IPS-NIHi7 (cell line): ENCODE data around the gene BAZ1B.
A peak's percentile ranks its signal among the peaks of the same experiment; 100 is the strongest.
"Not testable (repeated sequence)": the region's sequence is repeated elsewhere in the genome, so short reads cannot be mapped to it uniquely, and the experiment has no call there.

Experiments
- DNase-seq: peaks from one replicate; pipeline ENCODE4 v3.0.0; 2012; ENCODE audit warnings: mixed read lengths; ENCODE audit errors: extremely low spot score

The BAZ1B gene

GRCh38 chr7:73541722-73542121, 19.6 kb upstream of the BAZ1B start:
- no peak for DNase-seq

GRCh38 chr7:73539709-73540108, 17.6 kb upstream of the BAZ1B start:
- DNase-seq: no peak

GRCh38 chr7:73538510-73538909, 16.4 kb upstream of the BAZ1B start:
- not testable (repeated sequence) for DNase-seq

DNA sequence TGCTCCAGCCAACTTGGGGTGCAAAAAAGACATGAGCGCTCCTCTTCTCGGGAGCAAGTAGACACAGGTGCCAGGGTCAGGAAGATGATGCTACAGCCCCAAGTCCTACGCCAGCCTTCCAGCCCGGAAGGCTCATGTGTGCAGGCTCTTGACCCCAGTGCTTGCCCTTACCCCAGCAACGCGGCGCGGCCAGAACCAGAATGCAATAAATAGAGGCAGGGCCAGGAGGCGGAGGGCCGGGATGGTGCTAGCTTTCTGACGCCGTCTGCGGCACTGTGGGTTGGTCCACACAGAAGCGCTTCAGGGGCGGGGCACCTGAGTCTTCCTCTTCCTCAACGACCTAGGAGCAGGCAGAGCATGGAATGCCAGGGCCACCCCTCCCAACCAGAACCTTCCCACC, 15.0 kb upstream of the BAZ1B start:
- no peak for DNase-seq

- DNase-seq: no peak
Observed at GRCh38 chr7:73536479-73536878, 14.4 kb upstream of the BAZ1B start.

GRCh38 chr7:73535918-73536317, 13.8 kb upstream of the BAZ1B start:
- DNase-seq: not testable (repeated sequence)

- no peak for DNase-seq
Observed at GRCh38 chr7:73533742-73534141, 11.6 kb upstream of the BAZ1B start.

- DNase-seq: no peak
Observed at GRCh38 chr7:73532224-73532623, 10.1 kb upstream of the BAZ1B start.

DNA sequence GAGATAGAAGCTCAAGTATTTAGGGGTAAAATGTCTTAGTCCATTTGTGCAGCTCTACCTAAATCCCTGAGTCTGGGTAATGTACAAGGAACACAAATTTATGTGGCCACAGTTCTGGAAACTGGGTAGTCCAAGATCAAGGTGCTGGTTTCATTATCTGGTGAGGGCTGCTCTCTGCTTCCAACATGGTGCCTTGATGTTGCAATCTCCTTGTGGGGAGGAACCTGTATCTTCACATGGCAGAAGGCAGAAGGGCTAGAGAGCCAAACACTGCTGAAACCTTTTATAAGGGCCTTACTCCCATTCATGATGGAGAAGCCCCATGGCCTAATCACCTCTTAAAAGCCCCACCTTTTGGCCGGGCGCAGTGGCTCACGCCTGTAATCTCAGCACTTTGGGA, 8.7 kb upstream of the BAZ1B start:
- no peak for DNase-seq

- DNase-seq: no peak
Observed at GRCh38 chr7:73526896-73527821, 5.1 kb upstream of the BAZ1B start.

- not testable (repeated sequence) for DNase-seq
Observed at GRCh38 chr7:73526158-73526494, 4.0 kb upstream of the BAZ1B start.

DNA sequence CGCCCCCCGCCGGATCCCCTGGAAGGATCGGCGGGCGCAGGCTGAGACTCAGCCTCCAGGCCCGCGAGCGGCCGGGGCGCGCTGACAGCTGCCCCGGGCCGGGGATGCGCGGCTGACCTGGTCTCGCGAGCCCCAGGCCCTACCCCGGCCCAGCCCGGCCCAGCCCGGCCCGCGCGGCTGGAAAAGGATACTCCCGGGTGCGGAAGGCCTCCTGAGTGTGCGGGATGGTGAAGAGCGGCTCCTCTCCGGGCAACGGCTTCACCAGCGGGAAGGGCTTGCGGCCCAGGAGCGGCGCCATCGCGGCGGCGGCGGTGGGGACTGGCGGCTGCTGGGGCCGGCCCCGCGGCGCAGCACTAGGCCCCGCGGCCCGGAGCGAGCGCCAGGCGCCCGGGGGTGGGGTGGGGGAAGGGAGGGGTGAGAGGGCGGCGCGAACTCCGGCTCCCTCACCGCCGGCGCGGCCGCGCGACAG, 423 bp downstream of the BAZ1B start:
- DNase-seq: peak; percentile 73

DNA sequence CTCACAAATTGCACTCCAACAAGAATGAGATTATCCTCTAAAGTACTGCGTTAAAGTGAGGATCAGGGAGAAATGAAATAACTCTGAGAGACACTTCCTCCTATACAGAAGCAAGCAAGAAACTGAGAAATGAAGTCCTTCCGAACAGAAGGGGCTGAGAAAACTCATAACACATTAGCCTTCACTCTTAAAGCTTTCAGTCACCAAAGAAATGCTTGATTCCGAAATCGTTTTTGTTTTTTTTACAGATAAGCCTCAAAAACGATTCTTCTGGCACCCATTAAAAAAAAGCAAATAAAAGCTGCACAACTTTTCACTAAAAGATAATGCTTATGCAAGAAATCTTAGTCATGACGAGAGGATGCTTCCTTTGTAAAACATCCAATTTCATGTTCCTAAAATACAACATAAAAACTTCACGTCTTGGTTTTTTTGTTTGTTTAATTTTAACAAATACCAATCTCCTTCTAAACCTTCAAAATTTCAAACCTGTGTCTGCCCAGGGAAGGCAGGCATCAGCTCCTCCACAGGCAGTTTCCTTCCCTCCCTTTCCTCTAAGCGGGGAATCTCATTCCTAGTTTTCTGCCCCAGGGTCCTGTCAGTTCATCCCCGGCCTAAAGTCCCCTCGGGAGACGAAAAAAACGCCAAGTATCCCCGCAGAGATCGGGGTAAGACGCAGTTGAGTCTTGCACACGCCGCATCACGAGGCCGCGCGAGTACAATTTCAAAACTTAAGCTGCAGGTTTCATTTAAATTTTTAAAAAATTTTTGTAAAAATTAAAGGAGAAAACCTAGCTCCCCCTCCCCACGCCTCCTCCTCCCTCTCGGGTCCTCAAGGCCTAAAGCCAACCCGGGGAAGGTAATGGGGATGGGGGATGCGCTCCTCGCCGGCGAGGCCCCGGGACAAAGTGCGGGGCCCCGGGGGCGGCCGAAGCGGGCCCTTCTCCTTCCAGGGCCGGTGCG, 1.1 kb downstream of the BAZ1B start:
- peak; percentile 31 for DNase-seq

DNA sequence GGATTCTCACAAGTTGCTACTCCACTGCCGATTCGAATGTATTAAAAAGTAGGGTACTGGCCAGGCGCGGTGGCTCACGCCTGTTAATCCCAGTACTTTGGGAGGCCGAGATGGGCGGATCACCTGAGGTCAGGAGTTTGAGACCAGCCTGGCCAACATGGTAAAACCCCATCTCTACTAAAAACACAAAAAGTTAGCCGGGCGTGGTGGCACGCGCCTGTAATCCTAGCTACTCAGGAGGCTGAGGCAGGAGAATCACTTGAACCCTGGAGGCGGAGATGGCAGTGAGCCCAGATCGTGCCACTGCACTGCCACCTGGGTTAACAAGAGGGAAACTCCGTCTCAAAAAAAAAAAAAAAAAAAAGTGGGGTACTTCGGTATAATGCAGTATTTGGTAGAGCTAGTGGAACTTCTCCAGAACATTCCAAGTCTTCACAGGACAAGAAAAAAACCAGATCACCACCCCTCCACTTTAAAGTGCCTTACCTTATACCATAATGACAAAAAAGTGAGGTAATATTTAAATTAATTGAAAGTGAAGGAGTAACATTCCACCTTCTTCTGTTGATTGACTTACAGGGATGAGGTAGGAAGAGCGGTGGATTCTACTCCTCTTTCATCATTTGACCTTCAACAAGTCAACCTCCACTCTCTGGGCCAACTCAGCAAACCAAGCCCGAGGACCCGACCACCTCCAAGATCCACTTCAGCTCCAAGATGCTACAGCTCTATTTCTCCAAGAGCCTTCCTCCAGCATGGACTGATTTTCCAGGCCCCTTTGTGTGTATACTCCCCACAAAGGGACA, 2.0 kb downstream of the BAZ1B start:
- DNase-seq: no peak

GRCh38 chr7:73518470-73518869, 3.6 kb downstream of the BAZ1B start:
- no peak for DNase-seq

- no peak for DNase-seq
Observed at GRCh38 chr7:73517241-73517995, 4.7 kb downstream of the BAZ1B start.

GRCh38 chr7:73515178-73515577, 6.9 kb downstream of the BAZ1B start:
- DNase-seq: no peak

DNA sequence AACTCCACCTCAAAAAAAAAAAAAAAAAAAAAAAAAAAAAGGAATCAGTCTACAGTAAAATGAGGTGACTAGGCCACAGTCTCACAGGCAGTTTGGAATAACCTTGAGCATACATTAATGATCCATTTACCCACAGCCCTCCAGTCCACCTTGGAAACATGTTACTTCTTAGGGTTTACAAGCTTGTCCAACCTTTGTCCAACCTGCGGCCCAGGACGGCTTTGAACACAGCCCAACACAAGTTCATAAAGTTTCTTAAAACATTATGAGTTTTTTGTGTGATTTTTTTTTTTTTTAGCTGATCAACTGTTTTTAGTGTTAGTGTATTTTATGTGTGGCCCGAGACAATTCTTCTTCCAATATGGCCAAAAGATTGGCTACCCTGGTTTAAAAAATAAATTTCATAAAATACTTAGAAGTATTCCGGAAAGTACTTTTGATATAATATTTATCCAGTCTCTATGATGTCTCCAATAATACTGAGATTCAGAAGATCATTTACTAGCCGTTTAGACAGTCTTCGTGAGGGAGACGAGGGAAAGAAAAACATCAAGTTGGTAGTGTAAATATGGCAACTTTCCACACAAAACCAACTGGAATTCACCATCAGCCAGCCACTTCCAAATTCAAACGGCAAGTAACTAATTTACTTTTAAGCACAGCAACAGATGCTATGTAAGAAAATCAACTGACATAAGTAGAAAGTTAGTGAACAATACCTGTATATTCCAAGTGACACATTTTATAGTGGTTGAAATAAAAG, 9.9 kb downstream of the BAZ1B start:
- DNase-seq: no peak

DNA sequence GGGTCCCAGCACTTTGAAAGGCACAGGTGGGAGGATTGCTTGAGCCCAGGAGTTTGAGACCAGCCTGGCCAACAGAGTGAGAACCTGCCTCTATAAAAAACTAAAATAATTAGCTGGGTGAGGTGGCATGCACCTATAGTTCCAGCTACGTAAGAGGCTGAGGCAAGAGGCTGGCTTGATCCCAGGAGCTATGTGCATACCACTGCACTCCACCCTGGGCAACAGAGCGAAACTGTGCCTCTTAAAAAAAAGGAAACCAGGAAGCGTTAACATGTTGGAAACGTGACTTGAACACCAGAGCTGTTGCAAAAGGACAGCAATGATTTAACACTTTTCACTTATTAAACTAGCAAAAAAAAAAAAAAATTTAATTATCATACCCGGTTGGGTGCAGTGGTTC, 12.6 kb downstream of the BAZ1B start:
- no peak for DNase-seq

- no peak for DNase-seq
Observed at GRCh38 chr7:73507556-73507955, 14.5 kb downstream of the BAZ1B start.
